Lung (tissue), 16 donors: ENCODE results near the gene MBP. TPM values are rescaled to one million over a fixed set of nuclear protein-coding genes. Genes with fewer than 3 reads are reported as not detected.

Experiments used
- ATAC-seq: fragments of 200-7000 bp; cut with Tn5 transposase; one replicate; pipeline ENCODE4 v1.9.1; 2020; ENCODE audit warnings: moderate number of reproducible peaks; ENCODE audit not compliant: insufficient read depth, low FRiP score
- DNase-seq, 3 donors: peaks; one replicate each; pipeline ENCODE4 v3.0.0-alpha.2; 2013 to 2017
- H3K27ac ChIP-seq, 2 donors: one replicate each; pipeline ENCODE4 v1.5.1; 2013; ENCODE audit warnings: mild to moderate bottlenecking in 2 of 2, moderate library complexity in 2 of 2, control low read depth in 1 of 2, inconsistent platforms in 1 of 2, low read depth in 1 of 2, low read length in 1 of 2
- H3K27me3 ChIP-seq, 3 donors: one replicate each; pipeline ENCODE4 v1.5.1; 2013; ENCODE audit warnings: low read length in 2 of 3; ENCODE audit not compliant: control insufficient read depth in 3 of 3, insufficient read depth in 3 of 3
- H3K36me3 ChIP-seq, 4 donors: one replicate each; pipeline ENCODE4 v1.5.1; 2013; ENCODE audit warnings: low read length in 4 of 4, mild to moderate bottlenecking in 1 of 4, moderate library complexity in 1 of 4; ENCODE audit not compliant: control insufficient read depth in 4 of 4, insufficient read depth in 4 of 4
- H3K4me1 ChIP-seq, 5 donors: one replicate each; pipeline ENCODE4 v1.5.1; 2013; ENCODE audit warnings: low read length in 5 of 5, mild to moderate bottlenecking in 2 of 5, moderate library complexity in 1 of 5; ENCODE audit not compliant: control insufficient read depth in 5 of 5, insufficient read depth in 5 of 5
- H3K4me3 ChIP-seq: one replicate; pipeline ENCODE4 v1.5.1; 2013; ENCODE audit warnings: mild to moderate bottlenecking, control low read depth, moderate library complexity
- H3K9ac ChIP-seq, 2 donors: one replicate each; pipeline ENCODE4 v1.5.1; 2013; ENCODE audit warnings: low read length in 2 of 2, control low read depth in 1 of 2; ENCODE audit not compliant: insufficient read depth in 1 of 2
- H3K9me3 ChIP-seq, 4 donors: one replicate each; pipeline ENCODE4 v1.5.1; 2013; ENCODE audit warnings: low read length in 3 of 4, mild to moderate bottlenecking in 1 of 4, moderate library complexity in 1 of 4; ENCODE audit not compliant: control insufficient read depth in 4 of 4, insufficient read depth in 3 of 4
- WGBS, 2 donors: extraction: QIAGEN DNeasy Blood & Tissue Kit; methylation state at CpG; one replicate each; pipeline ENCODE4 v1.1.7; 2013; 5-methylcytosine and 5-hydroxymethylcytosine counted together
- long read RNA-seq, 5 donors: transcript quantifications; one replicate each; lab custom pipeline, GENCODE V29; 2026
- polyA plus RNA-seq, 2 donors: library from polyadenylated mRNA; stranded (reverse); fragments of 200-250 nt; gene quantifications; one replicate each; pipeline ENCODE4 v1.2.1, GENCODE V29; 2013
- total RNA-seq, 2 donors: library from RNA; depleted of rRNA in 1 of 2; stranded (reverse); fragments of >200 nt in 1 of 2; gene quantifications; one replicate each; pipeline ENCODE4 v1.2.1, GENCODE V29; 2014 to 2021
- TF ChIP-seq, protein P1 (sequence below): IDR thresholded peaks from 2 replicates; pipeline ENCODE4 v1.5.1; 2012; ENCODE audit warnings: mild to moderate bottlenecking; ENCODE audit errors: control extremely low read depth, extremely low read depth
- donor health status: control.
- donor health status: control.
- donor health status: Bipolar disorder and iron deficiency.
- donor health status: healthy.
- donor health status: DM: yes; HTN: yes; CAD: no.

The MBP gene
- total RNA-seq (10 to 100 TPM; 39.4 to 64.1 TPM), polyA plus RNA-seq (10 to 100 TPM; 15.6 to 22.4 TPM)
- long read RNA-seq, donor 1, full-length matches to known transcripts: 1 of 1 reads
- long read RNA-seq, donor 1, partial matches to known transcripts: 0 of 1 reads
- long read RNA-seq, donor 1, other reads (novel, unspliced or antisense): 0 of 1 reads
- long read RNA-seq, donor 2, full-length matches to known transcripts: 4 of 4 reads
- long read RNA-seq, donor 2, partial matches to known transcripts: 0 of 4 reads
- long read RNA-seq, donor 2, other reads (novel, unspliced or antisense): 0 of 4 reads
- long read RNA-seq, donor 3, full-length matches to known transcripts: 2 of 2 reads
- long read RNA-seq, donor 3, partial matches to known transcripts: 0 of 2 reads
- long read RNA-seq, donor 3, other reads (novel, unspliced or antisense): 0 of 2 reads
- long read RNA-seq, donor 4, full-length matches to known transcripts: 2 of 2 reads
- long read RNA-seq, donor 4, partial matches to known transcripts: 0 of 2 reads
- long read RNA-seq, donor 4, other reads (novel, unspliced or antisense): 0 of 2 reads
- long read RNA-seq, donor 5, full-length matches to known transcripts: 4 of 4 reads
- long read RNA-seq, donor 5, partial matches to known transcripts: 0 of 4 reads
- long read RNA-seq, donor 5, other reads (novel, unspliced or antisense): 0 of 4 reads

DNA sequence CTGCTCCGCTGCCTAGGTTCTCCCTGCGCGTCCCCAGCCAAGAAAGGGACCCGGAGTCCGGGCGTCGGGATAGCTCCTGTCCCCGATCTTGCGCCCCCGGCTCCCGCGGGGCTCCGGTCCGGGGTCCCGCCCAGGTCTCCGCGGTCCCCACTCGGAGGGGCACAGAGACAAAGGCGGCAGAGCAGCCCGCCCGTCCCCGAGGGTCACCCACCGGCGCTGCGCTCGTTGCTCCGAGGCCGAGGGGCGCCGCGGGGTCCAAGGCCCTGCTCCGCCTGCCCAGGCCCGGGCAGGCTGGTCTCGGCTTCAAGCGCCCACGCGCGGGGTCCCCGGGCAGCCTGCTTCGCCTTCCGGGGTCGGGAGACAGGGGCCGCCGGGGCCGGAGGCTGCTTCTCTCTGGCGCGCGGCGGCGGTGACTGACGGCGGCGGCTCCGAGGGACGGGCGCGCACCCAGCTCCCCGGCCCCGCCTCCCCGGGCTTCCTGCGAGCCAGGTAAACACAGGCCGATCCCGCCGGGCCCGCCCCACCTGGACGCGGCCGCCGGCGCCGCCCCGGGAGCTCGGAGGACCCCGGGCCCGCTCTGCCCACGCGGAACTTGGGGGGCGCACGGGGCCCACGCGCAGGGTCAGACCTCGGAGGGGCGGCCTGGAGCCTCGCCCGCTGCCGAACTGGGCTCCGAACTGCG lies at the start of gene MBP:
Gene MBP (minus strand): TSS at position 415 of the 682 bp plus-strand sequence. CDS start 27,522 bp downstream, outside the sequence.
- Histone ChIP-seq H3K27me3 (peaks cover 0 to 52% (median 48%) of the 10 kb centered on the region in 3 donors), H3K36me3 (no peaks in the 10 kb centered on the region), H3K4me1 (peaks cover 0 to 16% (median 5%) of the 10 kb centered on the region in 5 donors), H3K9ac (no peak within 1 kb of the TSS), H3K27ac (peak within 1 kb of the TSS; percentile 87 to 97), H3K4me3 (peak within 1 kb of the TSS; percentile 76), H3K9me3 (no peaks in the 10 kb centered on the region)
- TF ChIP-seq, protein P1, sequence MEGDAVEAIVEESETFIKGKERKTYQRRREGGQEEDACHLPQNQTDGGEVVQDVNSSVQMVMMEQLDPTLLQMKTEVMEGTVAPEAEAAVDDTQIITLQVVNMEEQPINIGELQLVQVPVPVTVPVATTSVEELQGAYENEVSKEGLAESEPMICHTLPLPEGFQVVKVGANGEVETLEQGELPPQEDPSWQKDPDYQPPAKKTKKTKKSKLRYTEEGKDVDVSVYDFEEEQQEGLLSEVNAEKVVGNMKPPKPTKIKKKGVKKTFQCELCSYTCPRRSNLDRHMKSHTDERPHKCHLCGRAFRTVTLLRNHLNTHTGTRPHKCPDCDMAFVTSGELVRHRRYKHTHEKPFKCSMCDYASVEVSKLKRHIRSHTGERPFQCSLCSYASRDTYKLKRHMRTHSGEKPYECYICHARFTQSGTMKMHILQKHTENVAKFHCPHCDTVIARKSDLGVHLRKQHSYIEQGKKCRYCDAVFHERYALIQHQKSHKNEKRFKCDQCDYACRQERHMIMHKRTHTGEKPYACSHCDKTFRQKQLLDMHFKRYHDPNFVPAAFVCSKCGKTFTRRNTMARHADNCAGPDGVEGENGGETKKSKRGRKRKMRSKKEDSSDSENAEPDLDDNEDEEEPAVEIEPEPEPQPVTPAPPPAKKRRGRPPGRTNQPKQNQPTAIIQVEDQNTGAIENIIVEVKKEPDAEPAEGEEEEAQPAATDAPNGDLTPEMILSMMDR: no peak
- ATAC-seq: peak; percentile 87
- peak in 2 of 3 donors; percentile 46 to 57 for DNase-seq
- WGBS, 2 donors: 1% methylated on average over 63 to 88 of the region's 88 CpGs

DNA sequence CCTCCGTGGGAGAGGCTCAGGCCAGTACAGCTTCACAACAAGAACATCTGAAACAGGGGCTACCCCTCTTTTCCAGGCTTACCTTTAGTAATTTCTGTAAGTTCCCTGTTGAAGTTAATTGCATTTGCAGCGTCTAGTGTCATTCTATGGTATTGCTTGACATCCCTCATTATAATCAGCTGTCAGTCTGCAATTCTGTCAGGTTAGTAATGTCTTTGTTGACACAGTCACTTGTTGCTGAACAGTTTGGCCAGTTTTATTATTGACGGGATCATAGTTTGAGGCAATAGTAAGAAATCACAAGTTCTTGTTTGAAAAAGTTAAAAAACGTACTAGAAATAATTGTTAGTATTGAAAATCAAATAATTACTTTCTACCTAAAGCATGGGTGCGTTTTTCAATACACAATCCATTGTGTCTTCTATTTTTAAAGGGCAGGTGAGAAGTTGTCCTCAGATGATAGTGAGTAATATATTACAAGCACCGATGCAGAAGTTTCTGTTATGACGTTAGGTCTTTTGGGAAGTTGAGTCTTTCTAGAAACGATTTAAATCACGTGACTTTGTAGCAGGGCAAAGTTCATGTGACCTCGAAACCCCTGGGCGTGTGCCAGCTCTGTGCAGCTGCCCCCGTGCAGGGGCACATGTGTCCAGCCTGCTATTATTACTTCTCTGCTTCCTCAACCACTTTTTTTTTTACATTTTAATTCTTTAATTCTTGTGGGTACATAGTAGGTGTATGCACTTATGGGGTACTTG lies 49.5 kb upstream of the MBP start:
- TF ChIP-seq, protein P1: no peak
- no peak overlapping the region for H3K27ac ChIP-seq
- H3K4me3 ChIP-seq: no peak overlapping the region
- no peak for DNase-seq
- H3K4me1 ChIP-seq: no peaks in the 10 kb centered on the region
- H3K9me3 ChIP-seq: peaks cover 0 to 3% (median 0%) of the 10 kb centered on the region in 4 donors
- WGBS, 2 donors: 70 to 71% methylated on average over 12 of the region's 12 CpGs
- peaks cover 0 to 4% (median 0%) of the 10 kb centered on the region in 3 donors for H3K27me3 ChIP-seq
- H3K36me3 ChIP-seq: no peaks in the 10 kb centered on the region
- no peak for ATAC-seq
- H3K9ac ChIP-seq: no peak overlapping the region

DNA sequence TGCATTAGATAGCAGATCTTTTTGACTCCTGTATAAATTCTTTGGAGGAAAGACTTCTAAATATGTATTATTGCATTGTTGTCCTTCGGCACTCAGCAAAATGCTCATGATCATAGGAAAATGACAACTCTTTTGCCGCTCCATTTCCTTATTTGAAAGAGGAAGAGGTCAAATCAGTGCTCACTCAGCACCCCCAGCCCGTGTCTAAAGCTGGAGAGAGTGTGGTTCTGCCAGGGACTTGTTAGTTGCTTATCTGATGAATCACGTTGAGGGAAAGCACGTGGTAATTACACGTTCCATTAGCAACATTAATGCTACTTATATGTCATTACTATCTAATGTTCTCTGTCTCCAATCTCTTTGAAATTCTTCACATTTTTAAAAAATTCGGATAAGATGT lies 46.0 kb upstream of the MBP start:
- no peak overlapping the region for H3K9ac ChIP-seq
- no peaks in the 10 kb centered on the region for H3K36me3 ChIP-seq
- no peaks in the 10 kb centered on the region for H3K9me3 ChIP-seq
- H3K4me1 ChIP-seq: no peaks in the 10 kb centered on the region
- 34 to 49% methylated on average over 7 of the region's 7 CpGs for WGBS, 2 donors
- no peak overlapping the region for H3K4me3 ChIP-seq
- H3K27ac ChIP-seq: no peak overlapping the region
- peaks cover 0 to 4% (median 0%) of the 10 kb centered on the region in 3 donors for H3K27me3 ChIP-seq
- ATAC-seq (no peak), DNase-seq (peak in 1 of 3 donors; percentile 10)
- TF ChIP-seq, protein P1: no peak
